ENCODE results near the gene ZDHHC24. TPM values are rescaled to one million over a fixed set of nuclear protein-coding genes. Genes with fewer than 3 reads are reported as not detected.

ZDHHC24 gene
- total RNA-seq, 1 donor from 2014 or later: 5.8 TPM

DNA sequence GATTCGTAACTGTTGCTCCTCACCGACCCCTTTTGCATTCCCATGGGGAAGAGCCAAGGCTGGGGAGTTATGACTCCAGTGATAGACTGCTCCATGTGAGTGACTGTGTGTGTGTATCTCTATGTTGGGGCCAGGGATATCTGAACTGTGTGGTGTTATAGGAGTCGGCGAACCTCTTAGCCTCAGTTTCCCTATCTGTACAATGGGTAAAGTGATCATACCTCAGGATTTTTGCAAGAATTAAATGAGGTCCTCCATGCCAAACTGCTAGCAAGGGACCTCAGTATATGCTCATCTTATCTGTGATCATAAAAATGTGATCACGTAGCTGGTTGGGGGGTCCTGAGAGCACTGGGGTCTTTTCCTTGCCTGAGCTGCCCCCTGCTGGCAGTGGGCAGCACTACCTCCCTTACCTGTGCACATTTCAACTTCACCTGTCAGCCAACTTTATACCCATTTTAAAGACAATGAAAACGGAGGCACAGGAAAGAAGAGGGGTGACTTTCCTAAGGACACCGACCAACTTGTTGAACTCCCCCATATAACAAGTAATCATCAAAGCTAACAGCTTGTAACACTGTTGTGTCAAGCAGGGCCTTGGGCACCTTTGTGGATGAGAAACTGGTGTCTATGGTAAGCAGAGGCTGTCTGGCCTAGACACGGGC, 67.0 kb downstream of the ZDHHC24 start:
- no peak for DNase-seq (ENCODE audit: low spot score)
- intact Hi-C loops (cut with DNase I): no loop called here

DNA sequence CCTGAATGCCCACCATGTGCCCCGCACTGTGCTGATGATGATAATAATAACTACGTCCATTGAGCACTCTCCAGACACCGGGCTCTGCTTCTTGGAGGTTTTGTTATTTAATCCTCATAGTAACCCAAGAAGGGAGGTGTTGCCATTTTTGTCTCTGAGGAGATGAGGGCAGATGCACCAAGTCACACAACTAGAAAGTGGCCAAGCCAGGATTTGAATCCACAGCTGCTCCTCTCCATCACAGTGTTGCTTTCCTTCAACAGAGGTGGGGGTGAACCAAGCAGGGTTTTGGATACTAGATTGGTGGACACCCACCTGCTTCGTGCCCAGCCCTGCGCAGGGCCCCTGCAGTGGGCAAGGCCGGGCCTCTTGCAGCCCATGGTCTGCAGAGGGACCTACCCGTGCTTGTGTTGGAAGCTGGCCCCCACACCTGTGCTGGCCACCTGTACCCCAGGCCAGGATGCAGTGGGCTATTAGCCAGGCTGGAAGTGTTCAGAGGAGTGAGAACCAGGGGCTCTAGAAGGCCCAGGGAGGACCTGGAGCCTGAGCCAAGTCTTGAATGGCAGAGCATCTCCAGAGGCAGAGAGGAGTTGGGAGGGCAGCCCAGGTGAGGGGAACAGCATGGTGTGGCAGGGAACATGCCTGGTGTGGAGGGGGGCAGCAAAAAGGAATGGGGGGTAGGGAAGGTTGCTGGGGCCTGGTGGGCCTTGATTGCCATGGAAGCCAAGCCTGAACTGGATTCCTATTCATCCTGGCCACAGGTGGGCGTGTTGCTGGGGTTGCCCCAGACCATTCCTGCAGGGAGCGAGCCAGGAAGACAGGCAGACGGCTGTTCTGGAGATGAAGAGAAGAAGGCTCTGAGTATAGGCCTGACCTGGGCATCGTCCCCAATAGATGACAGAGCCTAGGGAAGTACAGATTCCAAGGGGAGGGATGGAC, 68.3 kb downstream of the ZDHHC24 start:
- intact Hi-C loops (cut with DNase I): no loop called here

DNA sequence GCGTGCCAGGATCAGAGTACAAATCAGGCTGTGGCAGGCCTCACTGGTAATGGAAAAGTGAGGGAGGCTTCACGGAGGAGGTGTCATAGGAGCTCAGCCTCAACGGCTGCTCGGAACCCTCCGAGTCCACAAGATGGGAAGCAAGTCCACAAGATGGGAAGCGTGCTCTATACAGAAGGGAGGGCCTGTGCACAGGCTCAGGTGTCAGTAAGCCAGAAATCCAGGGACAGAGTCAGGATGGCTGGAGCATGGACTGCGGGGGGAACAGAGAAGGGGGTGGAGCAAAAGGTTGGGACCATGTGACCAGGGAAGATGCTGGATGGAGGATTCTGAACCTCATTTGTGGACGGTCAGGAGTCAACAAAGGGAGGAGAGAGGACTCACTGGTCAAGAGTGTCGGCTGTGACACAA, 69.0 kb downstream of the ZDHHC24 start:
- no peak for DNase-seq (ENCODE audit: low spot score)
- intact Hi-C loops (cut with DNase I): no loop called here

More for the DNA sequence above, 68.3 kb downstream of the ZDHHC24 start:
- no peak for DNase-seq (ENCODE audit: low spot score)

DNA sequence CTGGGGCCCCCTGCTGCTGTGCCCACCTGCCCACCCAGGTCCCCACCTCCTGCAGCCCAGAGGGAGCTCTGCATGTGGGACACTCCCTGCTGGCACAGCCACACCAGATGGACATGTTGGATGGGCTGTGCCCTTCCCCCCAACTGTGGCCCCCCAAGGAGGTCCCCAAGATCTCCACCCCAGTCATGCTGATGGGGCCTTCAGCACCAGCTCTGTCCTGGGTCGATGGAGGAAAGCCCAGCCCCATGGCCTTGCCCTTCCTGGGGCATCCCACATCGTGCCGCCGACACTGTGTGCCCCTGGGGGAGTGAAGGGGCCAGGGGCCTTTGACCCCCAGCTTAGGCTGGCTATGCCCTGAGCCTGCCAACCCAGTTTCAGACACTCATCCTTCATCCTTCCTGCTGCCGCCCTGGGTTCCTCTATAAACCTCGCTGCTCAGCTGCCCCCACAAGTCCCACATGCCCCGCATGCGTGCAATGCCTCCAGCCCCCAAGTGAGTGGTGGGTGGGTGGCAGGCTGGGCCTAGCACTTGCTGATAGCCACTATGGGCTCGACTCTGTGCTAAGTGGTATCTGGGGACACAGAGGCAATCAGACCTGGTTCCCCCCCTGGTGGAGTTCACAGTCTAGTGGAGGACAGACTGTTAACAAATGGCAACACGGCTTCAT, 69.5 kb downstream of the ZDHHC24 start:
- no peak for DNase-seq (ENCODE audit: low spot score)
- intact Hi-C loops (cut with DNase I): no loop called here

DNA sequence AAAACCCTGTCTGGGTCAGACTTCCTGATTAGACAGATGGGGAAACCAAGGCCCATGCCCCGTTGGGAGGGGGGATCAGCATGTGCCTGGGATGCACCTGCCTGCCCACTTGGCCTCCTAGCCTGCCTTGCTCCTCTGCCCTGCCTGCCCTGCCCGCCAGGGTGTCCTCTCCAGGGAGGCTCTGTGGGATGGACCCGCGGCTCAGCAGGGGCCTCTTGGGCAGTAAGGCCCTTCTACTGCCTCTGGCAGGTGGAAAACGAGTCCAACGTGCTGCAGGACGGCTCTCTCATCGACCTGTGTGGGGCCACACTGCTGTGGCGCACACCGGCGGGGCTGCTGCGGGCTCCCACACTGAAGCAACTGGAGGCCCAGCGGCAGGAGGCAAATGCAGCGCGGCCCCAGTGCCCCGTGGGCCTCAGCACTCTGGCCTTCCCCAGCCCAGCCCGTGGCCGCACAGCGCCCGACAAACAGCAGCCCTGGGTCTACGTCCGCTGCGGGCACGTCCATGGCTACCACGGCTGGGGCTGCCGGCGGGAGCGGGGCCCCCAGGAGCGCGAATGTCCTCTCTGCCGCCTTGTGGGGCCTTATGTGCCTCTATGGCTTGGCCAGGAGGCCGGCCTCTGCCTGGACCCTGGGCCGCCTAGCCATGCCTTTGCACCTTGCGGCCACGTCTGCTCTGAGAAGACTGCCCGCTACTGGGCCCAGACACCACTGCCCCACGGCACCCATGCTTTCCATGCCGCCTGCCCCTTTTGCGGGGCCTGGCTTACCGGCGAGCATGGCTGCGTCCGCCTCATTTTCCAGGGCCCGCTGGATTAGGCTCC, 70.3 kb downstream of the ZDHHC24 start:
- DNase-seq (ENCODE audit: low spot score): no peak
- intact Hi-C loops (cut with DNase I): no loop called here

DNA sequence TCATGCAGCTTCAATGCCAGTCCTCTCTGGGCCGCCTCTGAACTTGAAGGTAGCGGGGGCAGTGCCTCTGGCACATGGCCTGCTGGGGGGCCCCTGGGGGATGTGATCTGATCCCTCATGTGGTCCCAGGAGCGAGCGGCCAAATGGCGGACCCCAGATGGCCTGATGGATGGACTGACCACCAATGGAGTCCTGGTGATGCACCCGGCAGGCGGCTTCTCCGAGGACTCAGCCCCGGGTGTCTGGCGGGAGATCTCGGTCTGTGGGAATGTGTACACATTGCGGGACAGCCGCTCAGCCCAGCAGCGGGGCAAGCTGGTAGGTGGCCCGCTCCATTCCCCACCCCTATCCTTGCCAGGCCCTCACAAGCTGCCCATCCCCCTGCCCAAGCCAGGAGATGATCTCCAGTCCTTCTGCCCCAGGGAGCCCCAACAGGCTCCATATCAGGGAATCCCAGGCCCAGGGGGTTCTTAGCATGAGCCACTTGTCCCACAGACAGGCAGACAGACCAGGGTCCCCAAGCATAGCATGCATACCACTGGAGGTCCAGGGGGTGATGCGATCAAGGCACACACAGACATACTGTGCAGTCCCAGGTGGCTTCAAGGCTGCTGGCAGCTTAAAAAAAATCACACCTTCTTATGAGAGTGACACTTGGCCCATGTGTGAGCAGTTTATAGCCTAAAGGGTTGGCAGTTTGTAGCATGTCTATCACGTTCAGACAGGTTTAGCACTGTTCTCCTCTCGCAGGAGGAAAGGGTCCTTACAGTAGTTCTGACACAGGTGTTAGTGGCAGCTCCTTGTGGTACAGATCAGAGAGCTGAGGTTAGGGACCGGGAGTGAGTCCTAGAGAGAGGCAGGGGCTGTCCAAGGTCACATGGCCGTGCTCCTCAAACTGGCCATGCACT, 72.0 kb downstream of the ZDHHC24 start:
- DNase-seq (ENCODE audit: low spot score): no peak
- intact Hi-C loops (cut with DNase I): no loop called here

DNA sequence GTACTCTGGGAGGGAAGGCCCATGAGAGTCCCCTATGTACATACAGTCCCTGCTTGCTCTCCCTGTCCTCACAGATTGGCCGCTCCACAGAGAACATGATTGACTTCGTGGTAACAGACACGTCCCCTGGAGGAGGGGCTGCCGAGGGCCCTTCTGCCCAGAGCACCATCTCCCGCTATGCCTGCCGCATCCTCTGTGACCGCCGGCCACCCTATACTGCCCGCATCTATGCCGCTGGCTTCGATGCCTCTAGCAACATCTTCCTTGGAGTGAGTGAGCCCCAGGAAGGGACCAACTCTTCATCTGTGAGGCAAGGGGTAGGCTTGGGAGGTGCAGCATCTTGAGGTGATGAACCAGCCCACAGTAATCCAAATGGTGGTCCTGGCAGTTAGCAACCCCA, 72.7 kb downstream of the ZDHHC24 start:
- intact Hi-C loops (cut with DNase I): no loop called here
- DNase-seq (ENCODE audit: low spot score): no peak

DNA sequence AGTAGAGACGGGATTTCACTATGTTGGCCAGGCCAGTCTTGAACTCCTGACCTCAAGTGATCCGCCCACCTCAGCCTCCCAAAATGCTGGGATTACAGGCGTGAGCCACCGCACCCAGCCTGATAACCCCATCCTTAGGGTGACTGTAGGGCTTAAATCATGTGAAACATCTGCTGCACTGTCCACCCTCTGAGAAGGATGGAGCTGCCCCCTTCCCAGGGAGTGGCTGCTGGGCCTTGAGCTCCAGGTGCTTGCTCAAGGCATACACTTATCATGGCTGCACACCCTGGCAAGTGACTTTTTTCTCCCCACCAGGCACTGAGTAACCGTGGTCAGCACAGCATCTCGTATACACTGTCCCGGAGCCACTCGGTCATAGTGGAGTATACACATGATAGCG, 73.8 kb downstream of the ZDHHC24 start:
- intact Hi-C loops (cut with DNase I): no loop called here
- DNase-seq (ENCODE audit: low spot score): no peak

DNA sequence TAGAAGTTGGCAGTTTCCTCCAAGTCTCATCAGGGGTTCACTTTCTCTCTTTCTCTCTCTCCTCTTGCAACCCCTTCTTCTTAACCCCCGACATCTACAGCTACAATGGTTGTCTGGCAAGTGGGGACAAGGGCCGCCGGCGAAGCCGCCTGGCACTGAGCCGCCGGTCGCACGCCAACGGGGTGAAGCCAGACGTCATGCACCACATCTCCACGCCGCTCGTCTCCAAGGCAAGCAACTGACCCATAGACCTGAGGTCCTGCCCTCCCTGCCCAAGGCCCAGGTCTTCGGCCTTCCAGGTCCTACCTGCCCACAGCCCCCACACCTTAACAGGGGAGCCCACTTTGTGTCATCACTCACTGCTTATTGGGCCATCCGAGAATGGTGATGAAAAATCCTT, 74.7 kb downstream of the ZDHHC24 start:
- intact Hi-C loops (cut with DNase I): no loop called here
- no peak for DNase-seq (ENCODE audit: low spot score)

Other genes with a start within 250 kb of the ZDHHC24 start
- 9.7 TPM for gene CD248, start 229.0 kb downstream of the ZDHHC24 start, total RNA-seq
- gene RIN1, start 209.6 kb downstream of the ZDHHC24 start, total RNA-seq: 2.2 TPM
- gene BRMS1, start 200.9 kb downstream of the ZDHHC24 start, total RNA-seq: 14.6 TPM
- gene B4GAT1, start 198.4 kb downstream of the ZDHHC24 start, total RNA-seq: 31.6 TPM
- gene SLC29A2, start 174.3 kb downstream of the ZDHHC24 start, total RNA-seq: 8.8 TPM
- not detected for gene NPAS4, start 125.0 kb downstream of the ZDHHC24 start, total RNA-seq
- 40.3 TPM for gene MRPL11, start 107.2 kb downstream of the ZDHHC24 start, total RNA-seq
- 7.7 TPM for gene PELI3, start 79.1 kb downstream of the ZDHHC24 start, total RNA-seq
- 13.2 TPM for gene DPP3, start 65.6 kb downstream of the ZDHHC24 start, total RNA-seq
- gene BBS1, start 35.4 kb downstream of the ZDHHC24 start, total RNA-seq: 19.5 TPM
- gene ACTN3, start 855 bp upstream of the ZDHHC24 start, total RNA-seq: 0.11 TPM
- 57.6 TPM for gene CTSF, start 22.6 kb upstream of the ZDHHC24 start, total RNA-seq
- gene CCDC87, start 47.0 kb upstream of the ZDHHC24 start, total RNA-seq: 0.43 TPM
- gene CCS, start 47.1 kb upstream of the ZDHHC24 start, total RNA-seq: 21.9 TPM
- 35.2 TPM for gene RBM14, start 70.6 kb upstream of the ZDHHC24 start, total RNA-seq
- gene RBM4, start 92.7 kb upstream of the ZDHHC24 start, total RNA-seq: 60.1 TPM
- gene RBM4B, start 131.8 kb upstream of the ZDHHC24 start, total RNA-seq: 11.1 TPM
- 1.7 TPM for gene SPTBN2, start 183.2 kb upstream of the ZDHHC24 start, total RNA-seq

Measured in cardiac septum (tissue), 1 donor.